KBM-7 (cell line): ENCODE results near the gene CLCN1.

Experiments
- DNase-seq: peaks from one replicate; pipeline ENCODE4 v3.0.0-alpha.2; 2015
- in situ Hi-C: fragments of 300-500 bp; cut with MboI; formaldehyde crosslinking; loops from 2 replicates; pipeline ENCODE4 v1.14.3; 2020; ENCODE audit warnings: low sequenced_read_pairs, low pct_unique_long_range_greater_than_20kb, mixed read lengths

Gene CLCN1

DNA sequence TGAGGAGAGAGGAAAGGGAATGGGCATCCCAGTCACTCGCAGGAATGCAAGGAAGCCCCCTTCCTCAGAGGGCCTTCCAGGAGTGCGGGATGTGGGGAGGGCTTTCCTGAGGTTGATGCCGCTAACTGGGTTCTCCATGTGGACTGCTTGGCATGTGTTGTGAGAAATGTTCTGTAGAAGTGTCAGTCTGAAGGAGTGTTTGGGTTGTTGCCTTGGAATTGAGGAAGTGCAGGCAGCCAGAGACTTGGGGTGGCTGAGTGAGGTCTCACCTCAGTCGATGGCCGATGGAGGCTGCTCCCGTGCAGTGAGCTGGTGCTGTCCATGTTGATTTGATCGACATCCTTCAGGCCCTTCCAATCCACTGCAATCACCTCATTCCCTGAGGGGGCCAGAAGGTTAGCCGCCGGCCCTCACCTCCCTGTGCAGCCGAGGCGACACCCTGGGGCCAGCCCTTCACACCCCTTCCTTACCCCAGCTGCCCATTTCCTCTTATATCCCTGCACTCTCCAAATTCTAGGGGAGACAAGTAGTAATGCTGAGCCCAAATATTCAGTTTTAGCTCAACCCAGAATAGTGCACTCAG lies 44.0 kb downstream of the CLCN1 start:
- no peak for DNase-seq
- in situ Hi-C loops, result no loop called here

DNA sequence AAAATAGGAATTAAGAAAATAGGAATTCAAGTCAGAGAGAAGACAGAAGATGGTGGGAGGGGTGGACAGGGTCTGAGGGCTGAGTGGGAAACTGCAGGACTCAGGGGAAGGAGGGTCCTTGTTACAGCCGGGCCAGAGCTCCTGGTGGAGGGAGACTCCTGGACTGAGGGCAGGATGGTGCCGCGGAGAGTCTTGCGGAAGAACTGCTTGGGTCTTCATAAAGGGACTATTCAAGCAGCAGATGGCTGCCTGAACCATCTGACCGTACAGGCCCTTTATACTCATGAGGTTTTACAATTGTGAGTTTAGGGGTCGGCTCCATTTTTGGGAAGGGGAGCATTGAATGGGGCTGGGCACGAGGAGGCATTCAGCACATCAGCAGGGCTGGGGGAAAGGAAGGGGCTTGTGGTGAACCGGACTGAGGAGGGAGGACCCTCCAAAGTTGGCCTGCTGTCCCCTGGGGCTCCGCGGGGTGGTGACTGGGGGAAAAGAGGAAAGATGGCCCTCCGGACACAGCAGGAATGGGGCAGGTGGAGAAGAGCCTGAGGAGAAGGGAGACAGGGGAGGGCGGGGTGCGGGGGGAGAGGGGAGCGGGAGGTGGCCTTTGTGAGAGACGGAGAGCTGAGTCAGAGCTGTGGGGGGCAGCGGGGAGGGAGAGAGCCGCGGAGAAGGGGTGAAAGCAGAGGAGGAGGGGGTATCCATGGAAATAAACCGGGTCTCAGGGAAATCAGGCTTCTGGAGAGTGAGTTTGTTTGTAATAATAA lies 45.1 kb downstream of the CLCN1 start:
- in situ Hi-C loops, result no loop called here
- DNase-seq, result no peak

DNA sequence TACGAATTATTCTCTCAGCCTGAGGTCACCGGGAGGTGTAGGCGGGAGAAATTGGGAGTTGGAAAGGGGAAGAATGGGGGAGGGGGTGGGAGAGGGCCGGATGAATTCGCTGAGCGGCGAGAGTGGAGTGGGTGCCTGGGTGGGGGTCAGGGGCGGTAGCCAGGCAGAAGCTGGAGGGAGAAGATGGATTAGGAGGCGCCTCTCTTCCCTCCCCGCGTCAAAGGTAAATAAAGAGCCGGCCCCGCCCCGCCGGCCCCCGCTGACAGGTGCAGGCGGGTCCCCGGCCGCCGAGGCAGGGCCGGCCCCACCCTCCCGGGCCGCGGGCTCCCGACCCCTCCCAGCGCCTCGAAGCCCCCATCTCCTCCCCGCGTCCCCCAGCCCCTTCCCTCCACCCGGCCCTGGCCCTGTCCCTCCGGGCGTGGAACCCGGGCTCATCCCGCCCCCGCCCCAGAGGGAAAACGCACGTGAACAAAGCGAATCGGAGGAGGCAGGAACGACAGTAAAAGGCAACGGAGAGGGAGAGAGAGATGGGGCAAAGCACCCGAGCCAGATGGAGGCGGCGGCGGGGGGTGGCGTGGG lies 45.7 kb downstream of the CLCN1 start:
- no peak for DNase-seq
- in situ Hi-C loops, result no loop called here

DNA sequence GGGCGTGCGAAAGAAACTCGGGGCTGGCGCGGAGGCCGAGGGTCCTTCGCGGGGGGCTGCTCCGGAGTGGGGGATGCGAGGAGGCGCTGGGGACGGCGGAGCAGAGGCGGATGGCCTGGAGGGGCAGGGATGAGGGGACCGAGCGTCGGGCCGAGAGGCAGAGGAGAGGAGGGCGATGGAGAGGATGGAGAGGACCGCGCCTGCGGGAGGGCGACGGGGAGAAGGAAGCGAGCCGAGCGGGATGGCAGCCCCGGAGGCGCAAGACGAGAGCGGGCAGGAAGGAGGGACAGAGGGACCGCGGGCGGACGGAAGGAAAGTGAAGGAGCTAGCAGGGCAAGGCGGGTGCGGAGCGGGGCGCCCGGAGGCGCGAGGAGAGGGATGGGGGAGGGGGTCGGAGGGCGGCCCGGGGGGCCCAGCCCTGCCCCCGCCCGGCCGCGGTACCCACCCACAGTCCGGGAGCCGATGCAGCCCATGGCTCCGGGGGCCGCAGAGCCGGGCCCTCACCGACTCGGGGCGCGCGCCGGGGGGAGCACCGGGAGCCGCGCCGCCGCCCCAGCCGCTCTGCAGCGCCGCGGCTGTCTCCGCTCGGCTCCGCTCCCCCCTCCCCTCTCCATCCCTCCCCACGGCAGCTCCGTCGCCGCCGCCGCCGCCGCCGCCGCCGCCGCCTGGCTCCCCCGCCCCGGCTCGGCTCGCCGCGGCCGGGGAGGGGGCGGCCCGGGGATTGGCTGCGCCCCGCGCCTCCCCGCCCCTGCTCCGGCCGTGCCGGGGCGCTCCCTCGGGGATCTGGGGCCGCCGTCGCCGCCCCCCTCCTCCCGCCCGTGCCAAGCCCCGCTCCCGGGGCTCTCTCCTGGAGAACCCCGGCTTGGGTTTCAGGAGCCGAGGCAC lies 46.5 kb downstream of the CLCN1 start, which contains the start of gene FAM131B:
Gene FAM131B, minus strand, starts transcription at position 583 of the 885 bp plus-strand sequence. Its CDS starts 110 bp downstream, at position 473.
- DNase-seq, result no peak
- in situ Hi-C loops, result no loop called here

DNA sequence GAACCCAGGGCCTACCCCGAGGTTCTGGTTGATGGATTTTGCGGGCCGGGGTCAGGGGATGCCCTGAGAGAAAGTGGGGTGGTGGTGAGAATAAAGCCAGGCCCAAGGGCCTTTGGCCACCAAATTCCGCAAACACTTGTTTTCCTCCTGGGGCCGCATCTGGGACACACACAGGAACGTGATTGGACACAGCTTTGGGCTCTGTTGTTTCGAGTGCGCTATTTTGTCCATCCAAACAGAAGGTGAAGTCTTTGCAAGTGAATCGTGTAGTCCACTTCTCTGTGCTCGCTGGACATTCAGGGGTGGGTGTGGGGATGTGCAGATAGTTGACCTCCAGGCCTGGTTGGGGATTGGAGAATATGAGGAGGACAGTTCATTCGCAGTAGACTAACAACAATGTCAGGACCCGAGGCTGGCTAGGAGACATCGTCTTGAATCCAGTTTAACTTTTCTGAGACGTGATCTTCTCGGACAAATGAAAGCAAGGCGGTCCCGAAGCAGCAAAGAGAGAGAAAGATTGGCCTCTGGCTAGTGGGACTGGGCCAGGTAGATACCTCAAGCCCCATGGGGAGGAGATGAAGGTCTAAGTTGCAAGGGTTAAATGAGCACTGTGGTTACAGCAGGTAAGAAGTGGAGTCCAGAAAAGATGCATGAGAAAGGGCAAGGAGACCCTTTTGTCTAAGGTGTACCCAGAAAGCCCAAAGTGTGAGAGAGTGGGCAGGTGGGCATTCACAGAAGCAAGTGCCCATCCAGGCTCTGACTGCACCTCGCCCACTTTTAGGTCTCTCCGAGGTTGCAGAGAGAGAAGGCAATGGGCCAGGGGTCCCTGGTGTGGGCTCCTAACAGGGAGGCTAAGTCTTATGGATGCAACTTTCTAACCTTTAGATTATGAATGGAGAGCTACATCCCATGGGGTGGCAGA lies 47.4 kb downstream of the CLCN1 start:
- DNase-seq, result no peak
- in situ Hi-C loops, result no loop called here

DNA sequence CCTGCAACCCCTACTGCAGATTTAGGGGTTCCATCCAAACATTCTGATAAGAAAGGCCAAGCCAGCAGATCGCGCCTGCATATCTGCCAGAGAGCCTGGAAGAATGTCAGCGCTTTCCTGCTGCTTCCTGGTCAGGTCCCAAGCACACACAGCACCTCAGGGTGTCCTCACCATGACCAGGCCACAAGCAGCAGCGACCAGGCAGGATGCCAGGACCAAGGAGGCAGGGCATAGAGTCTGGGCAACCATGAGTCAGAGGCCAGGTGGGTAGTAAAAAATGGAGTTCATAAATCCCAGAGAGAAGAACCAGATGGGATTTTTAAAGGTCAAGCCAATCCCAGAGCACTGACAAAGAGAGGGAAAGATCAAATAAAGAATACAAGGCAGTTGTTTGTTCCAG lies 52.1 kb downstream of the CLCN1 start:
- in situ Hi-C loops, result no loop called here
- DNase-seq, result no peak

DNA sequence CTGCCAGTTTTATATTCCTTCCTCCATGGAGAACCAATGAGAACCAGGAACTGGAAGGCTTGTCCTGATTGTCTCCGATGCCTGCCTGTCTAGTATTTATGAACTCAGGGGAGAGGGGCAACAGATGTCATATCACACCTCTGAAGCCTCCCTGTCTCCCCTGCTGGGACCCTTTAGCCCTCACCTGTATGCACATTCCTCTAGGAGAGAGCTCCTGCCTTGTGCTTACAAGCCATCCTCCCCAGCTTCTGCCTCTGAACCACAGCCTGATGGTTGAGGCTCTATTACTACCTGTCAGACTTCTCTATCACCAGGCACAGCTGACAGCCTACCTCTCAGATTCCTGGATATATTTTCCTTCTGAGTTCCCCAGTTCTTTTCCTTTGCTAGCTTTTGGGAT lies 52.5 kb downstream of the CLCN1 start:
- DNase-seq, result no peak
- in situ Hi-C loops, result no loop called here

DNA sequence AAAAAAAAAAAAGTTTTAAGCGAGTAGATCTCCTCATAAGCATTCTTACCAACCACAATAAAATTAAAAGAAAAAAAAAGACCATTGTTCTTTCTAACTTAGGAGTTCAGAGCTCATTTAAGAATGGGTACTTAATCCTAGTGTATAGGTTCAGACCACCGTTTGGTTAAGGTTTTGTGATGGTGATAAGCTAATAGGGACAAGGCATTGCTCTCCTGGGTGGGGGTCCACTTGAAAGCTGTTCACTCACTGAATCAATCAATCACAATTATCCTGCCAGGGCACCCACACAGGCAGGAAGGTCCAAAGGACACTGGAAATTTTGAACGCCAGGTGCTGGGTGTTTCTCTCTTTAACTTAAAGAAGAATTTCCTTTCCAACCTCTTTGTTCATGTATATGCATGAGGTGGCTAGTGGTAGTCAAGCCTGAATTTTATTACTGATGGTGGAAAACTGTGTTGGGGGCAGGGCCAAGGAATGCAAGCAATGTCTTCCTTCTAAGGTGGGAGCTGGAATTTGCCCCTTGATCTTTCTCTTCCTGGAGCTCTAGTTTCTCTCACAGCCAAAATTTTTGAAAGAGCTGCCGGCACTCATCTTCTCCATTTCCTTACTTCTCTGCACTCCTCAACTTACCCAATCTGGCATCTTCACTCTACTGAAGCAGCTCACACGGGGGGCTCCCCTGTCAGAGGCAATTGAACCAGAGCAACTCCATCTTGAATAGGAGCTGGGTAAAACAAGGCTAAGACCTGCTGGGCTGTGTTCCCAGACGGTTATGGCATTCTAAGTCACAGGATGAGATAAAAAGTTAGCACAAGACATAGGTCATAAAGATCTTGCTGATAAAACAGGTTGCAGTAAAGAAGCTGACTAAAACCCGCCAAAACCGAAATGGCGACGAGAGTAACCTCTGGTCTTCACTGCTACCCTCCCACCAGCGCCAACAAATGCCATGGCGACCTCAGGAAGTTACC lies 54.1 kb downstream of the CLCN1 start:
- in situ Hi-C loops, result no loop called here
- DNase-seq, result no peak

DNA sequence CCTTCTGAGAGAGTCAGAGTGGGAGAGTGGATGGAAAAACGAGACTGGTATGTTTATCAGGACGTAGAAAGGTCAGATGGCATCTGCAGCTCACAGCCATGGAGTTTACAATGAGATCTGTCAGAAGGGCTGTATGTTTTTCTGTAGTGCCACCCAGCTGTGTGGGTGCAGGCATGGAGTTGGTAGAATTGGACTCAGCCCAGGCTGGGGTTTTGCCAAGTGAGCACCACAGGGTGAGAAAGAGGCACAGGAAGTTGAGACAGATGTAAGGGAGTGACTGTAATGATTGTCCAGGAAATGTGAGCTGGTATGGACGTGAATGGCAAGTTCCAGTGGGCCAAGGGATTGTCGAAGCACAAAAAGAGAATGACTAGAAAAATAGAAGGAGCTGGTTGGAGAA lies 56.2 kb downstream of the CLCN1 start:
- DNase-seq, result peak; percentile 81
- in situ Hi-C loops, result no loop called here

DNA sequence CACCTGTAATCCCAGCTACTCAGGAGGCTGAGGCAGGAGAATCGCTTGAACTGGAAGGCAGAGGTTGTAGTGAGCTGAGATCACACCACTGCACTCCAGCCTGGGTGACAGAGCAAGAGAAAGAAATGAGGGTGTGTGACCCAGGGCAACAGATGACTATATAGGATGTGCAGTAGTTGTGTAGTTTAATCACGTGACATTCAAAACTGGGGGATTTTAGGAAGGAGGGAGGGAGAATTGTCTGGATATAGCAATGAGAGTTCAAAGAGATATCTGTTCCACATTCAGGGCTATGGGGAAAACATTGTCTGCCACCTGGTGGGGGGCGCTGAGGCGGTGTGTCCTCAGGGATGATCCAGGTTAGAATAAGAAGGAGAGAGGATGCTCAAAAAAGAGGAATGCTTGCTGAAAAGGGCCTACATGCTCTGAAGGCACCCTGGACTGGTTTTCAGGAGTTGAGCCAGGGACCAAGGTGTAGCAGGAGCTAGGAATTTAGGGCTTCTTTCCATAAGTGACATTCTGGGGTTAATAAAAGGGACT lies 57.4 kb downstream of the CLCN1 start:
- in situ Hi-C loops, result no loop called here
- DNase-seq, result no peak

DNA sequence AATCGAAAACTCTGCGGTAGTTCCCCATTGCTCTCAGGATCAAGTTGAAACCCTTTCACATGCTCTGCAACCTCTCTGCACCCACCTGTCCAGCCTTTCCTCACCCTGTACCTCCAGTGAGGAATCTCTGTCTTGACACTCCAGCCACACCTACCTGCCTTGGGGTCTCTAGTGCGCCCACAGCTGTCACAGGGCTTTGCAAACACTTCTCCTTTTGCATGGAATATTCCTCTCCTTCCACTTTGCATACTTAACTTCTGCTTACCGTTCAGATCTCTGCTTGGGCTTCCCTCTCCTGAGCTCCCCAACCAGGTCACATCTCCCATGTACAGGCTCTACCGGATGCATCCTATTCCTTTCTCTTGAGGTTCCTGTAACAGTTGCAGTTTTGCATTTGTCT lies 58.6 kb downstream of the CLCN1 start:
- DNase-seq, result peak; percentile 63
- in situ Hi-C loops, result no loop called here

DNA sequence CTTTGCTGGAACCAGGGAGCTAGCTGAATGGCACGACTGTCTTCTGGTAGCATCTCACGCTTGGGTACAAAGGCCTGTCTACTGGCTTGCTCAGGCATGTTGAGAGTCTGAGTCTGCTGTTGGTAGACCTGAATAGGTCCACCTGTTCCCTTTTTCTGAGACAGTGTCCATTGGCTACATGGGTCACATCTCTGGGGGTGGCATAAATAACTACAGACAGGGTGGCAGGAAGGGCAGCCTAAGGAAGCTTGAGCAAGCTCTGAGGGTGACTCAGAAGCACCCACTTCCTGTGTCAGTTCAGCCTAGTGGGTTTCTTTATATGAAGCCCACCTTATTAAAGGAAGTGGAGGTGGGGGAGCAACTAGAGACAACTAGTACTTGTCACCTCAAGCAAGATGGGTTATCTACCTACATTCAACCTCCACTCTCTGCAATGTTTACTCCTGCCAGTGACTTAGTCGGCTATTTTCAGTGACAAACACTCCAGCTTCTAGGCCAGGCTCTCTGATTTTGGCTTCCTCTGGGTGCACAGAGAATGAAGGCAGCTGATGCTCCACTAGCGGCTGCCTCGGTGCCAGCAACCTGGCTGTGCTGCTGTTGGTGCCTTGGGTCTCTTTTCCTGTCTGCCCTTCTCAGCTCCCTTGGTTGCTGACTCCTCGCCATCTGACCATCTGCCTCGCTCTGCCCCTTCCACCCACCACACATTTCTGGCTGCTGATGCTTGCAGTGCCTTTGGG lies 59.6 kb downstream of the CLCN1 start:
- peak; percentile 60 for DNase-seq
- in situ Hi-C loops, result no loop called here

DNA sequence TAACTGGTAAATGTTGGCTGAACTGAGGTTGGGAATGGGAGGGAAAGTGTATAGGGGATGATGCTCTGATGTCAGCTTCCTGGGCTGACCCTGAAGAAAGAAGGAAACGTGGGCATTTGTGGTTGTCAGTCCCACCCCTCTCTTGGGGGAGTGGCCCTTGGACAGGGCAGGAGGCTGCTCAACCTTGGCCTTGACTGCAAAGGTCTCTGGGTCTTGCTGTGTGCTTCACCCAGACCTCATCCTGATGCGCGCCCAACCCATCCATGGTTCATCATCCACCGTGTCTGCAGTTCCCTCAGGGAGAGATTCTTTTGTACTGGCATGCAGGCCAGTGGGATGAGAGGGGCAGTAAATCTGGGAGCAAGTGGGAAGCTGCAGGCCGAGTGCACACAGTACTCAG lies 60.5 kb downstream of the CLCN1 start:
- DNase-seq, result peak; percentile 20
- in situ Hi-C loops, result no loop called here

DNA sequence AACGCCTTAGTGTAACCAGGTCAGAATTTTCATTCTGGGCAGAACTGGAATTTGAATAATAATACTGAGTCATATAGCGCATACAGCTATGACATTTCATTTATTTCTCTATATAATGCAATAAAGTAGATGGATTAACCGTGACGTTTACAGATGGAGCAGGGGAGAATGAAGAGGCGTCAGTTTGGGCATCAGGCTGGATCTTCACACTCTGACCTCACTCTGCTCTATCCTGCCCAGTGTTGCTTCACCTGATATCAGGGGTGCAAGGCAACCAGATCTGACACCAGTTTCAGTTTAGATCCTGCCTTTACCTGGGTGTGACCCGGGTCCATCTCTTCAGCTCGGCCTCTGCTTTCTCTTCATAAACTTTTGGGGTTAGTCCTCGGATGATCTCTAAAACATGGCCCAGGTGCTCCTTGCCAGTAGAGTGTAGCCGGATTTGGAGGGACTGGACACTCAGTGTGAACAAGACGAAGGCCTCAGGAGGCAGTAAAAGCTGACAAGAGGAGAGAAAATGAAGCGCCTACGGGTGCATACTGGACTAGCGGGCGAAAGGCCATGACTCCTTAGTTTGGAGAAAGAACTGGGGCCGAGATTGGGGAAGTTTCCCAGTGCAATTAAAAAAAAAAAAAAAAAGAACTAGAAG lies 63.8 kb downstream of the CLCN1 start:
- in situ Hi-C loops, result no loop called here
- DNase-seq, result no peak

DNA sequence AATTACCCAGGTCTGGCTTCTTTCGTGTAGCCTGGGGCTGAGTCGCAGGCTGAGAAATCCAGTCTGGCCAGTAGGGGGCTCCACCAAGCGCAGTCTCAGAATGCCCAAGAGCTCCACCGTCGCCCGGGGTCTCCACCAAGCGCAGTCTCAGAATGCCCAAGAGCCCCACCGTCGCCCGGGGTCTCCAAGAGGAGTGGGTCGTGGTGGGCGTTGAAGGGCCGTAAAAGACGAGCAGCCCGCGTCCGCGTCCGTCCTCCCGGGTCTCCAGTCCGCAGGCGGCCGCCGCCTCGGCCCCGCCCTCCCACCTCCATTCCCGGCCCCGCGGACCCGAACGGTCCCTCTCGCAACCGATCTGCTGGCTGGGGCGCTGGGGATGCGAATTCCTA lies 64.3 kb downstream of the CLCN1 start:
- peak; percentile 97 for DNase-seq
- in situ Hi-C loops, result no loop called here

DNA sequence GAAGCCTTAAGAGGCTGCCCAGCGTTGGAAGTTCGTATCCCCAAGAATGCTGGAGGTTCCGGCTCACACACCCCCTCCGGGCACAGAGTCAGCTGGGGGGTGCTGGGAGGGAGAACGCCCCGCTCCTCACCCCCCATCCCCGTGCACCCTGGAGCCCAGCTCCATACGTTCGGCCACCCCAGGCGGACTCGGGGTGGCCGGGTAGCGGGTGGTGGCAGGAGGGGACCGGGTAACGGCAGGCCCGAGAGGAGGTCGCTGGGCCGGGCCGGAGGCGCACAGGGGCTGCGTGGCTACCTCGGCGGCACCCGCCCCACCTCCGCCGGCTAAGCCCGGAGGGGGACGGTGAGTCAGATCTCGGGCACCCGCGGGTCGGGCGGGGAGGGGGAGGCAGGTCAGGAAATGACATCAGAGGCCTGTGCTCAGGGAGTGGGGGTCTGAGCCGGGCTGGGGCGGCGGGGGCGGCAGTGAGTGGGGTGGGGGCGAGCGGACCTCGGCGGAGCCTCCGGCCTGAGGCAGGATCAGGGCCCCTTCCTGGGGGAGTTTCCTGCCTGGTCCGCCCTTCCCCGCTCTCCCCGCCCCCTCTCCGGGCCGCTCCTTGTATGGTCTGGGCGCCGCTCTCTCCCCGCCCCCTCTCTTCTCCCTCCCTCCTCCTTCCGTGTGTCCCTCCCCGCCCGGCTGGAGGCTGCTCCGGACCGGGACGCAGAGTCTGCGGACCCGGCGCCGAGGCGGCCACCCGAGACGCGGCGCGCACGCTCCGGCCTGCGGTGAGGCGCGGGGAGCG lies 64.9 kb downstream of the CLCN1 start, which contains the start of gene ZYX:
Gene ZYX, plus strand, starts transcription at position 700 of the 781 bp plus-strand sequence. CDS start 227 bp downstream, outside the sequence.
- in situ Hi-C loops, result no loop called here
- peak; percentile 71 for DNase-seq
